Cerebellar nuclear complex (tissue), 1 donor: ENCODE measurements around the gene NPTXR.

ENCODE experiments used
- DNase-seq, 2 experiments: peaks; one replicate each; lab custom pipeline; 2025; lab: John Stamatoyannopoulos, UW

The NPTXR gene

DNA sequence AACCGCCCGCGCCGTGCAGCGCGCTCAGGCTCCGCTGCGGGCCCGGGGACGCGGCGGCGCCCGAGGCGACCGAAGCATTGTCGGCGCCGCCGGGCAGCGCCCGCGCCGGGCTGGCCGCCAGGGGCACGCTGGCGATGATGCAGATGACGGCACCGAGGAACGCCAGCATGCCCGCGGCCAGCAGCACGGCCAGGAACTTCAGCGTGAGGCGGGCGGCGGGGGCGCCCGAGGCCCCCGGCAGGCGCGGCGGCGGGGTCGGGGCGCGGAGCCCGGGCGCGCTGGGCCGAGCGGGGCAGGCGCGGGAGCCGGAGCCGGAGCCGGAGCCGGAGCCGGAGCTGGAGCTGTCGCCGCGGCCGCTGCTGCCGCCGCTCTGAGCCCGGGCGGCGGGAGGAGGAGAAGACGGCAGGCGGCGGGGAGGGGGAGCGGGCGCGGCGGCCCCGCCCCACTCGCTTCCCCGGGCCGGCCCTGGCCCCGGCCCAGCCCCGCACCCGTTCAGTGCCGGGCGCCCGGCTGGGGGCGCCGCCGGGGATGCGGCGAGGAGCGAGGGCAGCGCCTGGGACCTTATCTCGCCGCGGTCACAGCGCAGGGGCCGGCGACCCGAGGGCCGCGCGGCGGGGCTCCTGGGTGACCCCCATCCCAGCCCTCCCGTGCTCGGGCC lies at the start of gene NPTXR:
Gene NPTXR, minus strand, starts transcription at position 372 of the 658 bp plus-strand sequence.
- no peak for DNase-seq

DNA sequence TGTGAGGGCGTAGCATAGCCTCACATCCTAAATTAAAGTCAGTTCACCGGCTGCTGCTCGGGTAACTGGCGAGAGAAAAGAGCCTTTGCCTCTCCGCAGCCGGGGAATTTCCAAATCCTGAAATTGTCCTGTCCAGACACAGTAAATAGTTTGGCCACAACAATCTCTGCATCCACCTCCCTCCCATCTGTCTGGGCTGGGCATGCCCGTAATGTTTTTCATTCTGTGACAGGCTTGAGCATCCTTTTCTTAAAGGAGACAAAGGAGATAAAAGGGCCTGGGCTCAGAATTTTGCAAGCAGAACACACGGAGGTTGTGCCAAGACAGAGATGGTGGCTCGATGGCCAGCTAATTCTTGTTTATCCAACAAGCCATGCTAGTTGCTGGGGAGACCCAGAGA lies 47.4 kb upstream of the NPTXR start:
- no peak for DNase-seq

DNA sequence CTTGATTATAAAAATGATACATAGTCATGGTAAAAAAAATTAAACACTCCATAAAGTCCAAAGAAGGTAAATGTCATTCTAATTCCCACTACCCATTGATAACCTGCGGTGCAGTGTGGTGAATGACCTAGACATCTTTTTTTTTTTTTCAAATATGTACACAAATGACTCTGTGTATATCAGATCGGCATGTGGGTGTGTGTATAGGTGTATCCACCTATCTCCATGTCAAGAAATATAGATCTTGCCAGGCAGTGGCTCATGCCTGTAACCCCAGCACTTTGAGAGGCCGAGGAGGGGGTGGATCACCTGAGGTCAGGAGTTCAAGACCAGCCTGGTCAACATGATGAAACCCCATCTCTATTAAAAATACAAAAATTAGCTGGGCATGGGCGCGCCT lies 46.5 kb upstream of the NPTXR start:
- no peak for DNase-seq

DNA sequence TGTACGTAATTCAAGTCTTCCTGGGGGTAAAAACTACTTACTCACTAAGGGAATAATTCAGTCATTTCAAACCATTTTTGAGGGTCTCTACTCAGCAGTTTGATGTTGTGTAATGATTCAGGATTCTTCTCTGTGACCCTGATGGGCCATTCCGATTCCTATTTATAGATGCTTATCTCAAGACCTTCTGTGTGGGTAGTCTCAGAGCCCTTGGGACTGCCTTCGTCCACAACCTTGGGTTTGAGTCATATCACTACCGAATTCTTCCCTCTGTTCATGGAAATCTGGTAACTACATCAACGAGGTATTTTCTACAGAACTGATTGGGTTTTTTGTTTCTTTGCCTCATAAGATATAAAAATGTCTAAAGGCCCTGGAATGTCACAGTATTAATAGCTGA lies 42.5 kb upstream of the NPTXR start:
- no peak for DNase-seq

DNA sequence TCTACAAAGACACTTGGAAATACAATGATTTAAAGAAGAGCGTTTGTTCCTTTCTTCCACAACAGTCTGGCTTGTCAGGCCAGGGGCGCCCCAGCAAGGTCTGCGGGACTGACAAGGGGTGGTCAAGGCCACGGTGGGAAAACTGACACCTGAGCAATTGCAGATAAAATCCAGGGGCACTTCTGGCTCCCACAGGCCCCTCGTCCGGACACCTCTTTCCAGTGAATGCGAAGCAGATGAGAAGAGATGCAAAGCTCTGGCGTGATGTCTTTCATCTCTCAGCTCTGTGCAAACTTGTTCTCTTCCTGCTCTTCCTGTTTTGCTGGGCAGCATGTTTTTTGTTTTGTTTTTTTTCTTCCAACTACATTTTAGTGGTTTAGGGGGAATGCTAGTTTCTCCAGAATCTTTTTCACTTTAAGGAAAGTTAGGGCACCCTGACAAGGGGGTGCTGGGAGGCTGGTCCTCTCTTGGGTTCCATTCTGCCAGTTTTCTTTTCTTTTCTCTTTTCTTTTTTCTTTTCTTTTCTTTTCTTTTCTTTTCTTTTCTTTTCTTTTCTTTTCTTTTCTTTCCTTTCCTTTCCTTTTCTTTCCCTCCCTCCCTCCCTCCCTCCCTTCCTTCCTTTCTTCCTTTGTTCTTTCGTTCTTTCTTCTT lies 39.3 kb upstream of the NPTXR start:
- no peak for DNase-seq

DNA sequence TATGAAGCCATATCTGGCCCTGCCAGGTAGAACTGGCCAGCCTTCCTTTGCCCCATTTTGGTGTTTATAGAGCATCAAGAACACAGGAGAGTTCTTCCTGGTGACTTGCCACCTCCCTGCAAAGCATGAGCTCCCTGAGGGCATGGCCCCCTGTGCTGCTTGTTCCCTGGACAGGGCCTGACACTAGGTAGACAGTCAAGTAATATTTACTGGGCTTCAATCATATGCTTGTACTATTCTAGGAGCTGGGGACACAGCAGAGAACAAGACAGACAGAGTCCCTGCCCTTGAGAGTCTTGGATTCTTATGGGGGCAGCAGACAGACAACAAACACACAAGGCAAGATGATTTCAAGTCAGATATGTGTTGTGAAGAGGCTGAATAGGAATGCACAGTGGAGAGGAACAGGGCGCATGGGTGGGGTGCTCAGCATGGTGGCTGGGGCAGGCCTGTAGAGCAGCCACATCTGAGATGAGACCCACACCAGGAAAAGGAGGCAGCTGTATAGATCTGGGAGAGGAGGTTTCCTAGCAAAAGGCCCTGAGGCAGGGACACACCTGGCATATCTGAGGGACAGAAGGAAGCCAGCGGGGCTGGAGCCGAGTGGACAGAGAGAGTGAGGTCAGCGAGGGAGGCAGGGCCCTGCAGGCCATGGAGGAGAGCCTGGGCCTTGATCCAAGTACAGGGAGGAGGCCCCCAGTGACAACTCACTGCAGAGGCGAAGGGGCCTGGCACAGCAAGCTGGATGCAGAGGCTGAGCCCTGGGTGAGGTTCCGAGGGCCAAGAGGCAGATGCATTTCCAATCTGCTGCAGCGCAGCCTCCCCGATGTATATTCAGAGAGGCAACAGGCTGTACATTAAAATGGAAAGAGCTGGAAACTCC lies 38.4 kb upstream of the NPTXR start:
- no peak for DNase-seq

DNA sequence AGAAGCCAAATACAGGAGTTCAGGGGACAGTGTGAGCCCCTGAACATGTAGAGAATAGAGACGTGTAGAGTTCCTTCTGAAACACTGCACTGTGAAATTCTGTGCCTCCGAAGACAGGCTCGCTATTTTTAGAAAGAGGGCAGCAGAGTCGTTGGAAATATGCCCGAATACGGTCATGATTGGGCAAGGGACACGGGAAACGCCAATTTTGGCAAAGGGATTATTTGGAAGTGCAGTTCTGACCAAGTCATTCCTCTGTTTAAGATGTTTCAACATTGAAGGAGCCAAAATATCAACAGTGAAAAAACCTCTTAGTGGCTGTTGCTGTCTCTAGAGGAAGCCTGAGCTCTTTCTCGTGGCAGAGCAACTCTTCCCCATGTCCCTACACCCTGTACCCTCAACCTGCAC lies 37.6 kb upstream of the NPTXR start:
- DNase-seq: peak in 1 of 2 experiments; percentile 36

DNA sequence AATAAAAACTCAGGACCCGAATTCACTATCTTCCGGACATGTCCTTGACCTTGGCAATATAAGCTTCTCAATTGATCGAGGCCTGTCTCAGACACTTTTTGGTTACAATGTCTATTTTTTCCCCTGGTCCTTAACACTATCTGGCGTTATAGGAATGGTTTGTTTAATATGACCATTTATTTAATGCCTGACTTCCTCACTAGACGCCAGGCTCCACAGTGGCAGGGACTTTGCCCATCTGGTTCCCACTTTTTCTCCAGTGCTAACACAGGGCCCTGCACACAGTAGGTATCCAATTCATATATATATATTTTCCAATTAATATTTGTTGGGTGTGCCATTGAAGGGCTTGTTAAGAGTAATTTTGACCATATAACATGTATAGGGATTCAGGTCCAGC lies 36.1 kb upstream of the NPTXR start:
- no peak for DNase-seq

DNA sequence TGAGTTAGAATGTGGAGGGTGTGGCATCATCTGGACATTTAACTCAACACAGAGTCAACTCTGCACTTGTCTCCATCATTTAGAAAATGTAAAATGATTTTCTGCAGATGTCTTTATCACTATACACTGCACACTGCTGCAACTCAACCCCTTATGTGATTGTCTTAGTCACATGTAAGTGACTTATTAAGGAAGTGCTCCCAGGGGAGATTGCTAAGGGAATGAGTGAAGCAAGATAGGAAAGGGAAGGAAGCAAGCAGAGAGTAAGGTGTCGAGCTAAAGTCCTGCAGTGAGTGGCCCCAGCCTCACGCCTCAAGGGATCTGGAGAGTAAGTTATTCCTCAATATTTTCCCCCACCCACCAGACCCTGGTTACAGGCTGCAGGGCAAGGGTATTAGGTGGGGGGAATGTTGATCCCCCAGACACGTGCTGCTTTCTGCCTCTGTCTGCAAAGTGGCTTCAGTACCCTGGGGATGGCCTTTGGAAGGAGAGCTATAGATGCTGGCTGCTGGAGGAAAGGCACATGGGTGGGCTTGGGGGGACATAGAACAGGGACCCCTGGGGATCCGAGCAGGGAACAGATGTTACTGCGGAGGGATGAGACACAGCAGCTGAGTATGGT lies 35.4 kb upstream of the NPTXR start:
- no peak for DNase-seq

DNA sequence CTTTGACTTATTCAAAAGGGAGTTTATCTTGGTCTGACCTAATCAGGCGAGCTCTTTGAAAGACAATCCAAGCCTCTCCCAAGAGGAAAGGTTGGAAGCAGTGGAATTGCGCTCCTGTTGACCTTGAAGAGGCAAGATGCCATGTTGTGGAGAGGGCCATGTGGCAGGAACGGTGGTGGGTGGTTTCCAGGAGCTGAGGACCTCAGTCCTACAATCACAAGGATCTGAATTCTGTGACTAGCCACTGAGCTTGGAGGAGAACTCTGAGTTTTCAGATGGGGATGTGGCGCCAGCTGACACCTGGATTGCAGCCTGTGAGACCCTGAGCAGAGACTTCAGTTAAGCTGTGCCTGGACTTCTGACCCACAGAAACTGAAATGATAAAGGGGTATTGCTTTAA lies 34.2 kb upstream of the NPTXR start:
- DNase-seq: no peak

DNA sequence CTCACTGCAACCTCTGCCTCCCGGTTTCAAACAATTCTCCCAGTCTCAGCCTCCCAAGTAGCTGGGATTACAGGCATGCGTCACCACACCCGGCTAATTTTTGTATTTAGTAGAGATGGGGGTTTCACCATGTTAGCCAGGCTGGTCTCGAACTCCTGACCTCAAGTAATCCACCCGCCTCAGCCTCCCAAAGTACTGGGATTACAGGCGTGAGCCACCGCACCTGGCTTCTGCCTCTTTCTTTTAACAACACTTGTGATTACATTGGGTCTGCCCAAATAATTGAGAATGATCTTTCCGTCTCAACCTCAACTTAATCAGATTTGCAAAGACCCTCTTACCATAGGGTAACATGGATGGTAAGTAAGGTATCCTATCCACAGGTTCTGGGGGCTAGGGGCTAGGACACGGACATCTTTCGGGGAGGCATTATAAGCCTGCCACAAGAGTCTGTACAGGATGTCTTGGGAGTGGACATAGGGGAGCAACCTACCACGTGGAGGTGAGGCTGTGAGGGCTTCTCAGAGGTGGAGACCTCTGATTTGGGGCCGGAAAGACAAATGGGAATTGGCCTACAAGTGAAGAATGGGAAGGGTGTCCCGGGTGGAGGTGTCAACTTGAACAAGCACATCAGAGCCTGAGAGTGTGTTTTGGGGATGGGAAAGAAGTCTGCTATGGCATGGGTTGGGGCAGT lies 30.8 kb upstream of the NPTXR start:
- no peak for DNase-seq

DNA sequence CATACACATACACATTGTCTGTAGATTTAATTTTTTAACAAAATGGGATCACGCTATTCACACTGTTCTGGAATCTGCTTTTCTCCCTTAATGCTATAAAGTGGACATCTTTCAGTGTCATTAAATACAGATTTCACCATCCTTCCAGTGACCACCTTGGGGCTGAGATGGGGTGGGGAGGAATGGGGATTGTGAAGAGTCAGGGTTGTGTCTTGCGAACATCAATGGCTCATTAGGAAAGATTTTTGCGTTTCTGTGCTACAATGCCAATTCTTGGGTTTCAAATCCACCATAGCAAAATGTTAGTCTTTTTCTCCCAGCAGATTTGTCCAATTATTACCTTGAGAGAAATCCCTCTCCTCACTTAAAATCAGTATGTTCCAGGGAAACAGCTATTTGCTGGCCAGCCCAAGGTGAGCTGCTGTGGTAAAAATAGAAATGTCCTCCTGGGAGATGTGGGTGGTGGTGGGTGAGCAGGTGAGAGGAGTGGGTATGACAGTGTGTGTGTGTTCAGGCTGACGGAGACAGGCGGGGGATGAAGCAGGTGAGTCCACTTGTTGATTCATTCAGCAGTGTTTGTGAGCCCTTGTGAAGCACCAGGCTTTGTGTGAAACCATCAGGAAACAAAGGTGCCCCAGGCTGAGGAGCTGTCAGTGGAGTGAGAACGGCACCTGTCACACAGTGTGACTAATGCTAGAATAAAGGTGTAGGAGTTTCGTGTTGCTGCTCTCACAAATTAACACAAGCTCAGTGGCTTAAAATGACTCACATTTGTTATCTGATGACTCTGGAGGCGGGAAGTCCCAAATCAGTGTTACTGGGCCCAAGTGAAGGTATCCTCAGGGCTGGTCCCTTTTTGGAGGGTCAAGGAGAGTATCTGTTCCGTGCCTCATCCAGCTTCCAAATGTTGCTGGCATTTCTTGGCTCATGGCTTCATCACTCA lies 29.9 kb upstream of the NPTXR start:
- DNase-seq: no peak

DNA sequence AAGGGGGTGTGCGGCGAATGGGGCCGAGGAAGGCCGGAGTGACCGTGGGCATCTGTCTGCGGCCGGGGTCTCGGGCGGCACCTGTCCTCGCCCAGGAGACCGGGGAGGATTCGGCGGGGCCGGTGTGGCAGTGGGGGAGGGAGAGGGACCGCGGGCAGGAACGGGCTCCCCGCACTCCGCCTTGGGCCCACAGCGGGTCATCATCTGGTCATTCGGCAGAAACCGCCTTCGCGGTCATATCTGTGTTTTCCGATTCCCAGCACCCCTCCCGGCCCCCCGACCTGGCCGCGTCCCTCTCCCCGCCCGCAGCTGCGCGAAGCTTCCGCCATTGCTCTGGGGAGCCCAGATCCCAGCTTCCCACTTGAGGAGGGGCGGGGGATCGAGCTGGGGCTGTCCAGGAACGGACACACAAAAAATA lies 29.0 kb upstream of the NPTXR start:
- DNase-seq: peak in 1 of 2 experiments; percentile 15

DNA sequence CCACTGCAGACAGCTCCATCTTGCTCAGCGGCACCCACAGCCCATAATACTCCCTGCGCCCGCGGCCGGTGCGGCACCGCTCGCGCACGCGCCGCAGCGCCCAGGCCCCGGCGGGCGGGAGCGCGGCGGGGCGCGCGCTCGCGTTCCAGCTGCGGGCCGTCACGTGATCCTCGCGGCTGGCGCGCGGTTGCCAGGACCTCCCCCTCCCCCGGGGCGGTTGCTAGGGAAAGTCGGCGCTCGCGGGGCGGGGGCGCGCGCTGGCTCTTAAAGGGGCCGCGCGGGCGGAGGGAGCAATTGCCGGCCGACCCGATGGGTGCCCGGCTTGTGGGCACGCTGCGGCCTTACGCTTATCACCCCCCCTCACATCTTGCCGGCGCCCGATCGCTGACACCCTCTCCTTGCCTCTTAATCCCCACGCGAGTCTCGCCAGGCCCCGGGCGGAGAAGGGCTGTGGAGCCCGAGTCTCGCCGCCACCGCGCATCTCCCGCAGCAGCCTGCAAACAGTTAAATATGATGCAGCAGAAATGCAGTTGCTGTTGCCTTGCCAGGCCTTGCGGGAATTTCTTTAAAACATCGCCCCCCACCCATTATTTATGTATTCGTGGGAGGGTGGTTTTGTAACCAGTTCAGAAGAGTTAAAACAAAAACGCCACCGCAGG lies 28.5 kb upstream of the NPTXR start, which contains the start of gene CBX6:
Gene CBX6, minus strand, starts transcription at position 45 of the 659 bp plus-strand sequence. Its CDS starts 26 bp downstream, at position 19.
- DNase-seq: peak in 1 of 2 experiments; percentile 38

DNA sequence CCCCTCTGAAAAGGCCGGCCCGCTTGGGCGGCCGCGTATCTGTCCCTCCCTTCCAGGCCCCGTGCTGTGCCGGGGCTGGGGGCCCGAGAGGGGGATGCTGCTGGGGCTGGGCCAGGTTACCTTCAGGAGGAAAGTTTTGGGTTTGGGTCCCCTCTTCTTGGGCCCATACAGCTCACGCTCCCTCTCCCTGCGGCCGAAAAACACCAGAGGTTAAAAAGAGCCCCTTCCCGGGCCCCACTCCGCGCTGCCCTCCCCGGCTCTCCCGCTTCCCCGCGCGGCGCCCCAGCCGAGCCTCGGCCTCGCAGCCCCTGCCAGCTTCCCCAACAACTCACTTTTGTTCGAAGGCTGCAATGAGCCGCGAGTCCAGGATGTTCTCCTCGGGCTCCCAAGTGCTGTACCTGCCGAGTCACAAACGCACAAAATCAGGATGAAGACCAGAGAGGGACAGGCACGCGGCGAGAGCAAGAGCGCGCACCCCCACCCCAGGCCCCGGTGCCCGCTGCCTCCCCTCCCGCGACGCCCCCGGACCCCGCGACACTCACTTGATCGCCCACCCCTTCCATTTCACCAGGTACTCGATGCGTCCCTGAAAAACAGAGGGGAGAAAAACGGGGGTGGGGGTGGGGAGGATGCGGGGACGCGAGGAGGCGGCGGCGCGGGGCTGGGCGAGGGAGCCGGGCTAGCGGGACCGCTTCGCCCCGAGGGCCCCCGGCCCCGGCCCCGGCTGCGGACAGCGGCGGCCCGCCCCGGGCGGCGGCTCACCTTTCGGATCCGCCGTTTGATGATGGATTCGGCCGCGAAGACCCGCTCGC lies 27.7 kb upstream of the NPTXR start:
- DNase-seq: no peak

DNA sequence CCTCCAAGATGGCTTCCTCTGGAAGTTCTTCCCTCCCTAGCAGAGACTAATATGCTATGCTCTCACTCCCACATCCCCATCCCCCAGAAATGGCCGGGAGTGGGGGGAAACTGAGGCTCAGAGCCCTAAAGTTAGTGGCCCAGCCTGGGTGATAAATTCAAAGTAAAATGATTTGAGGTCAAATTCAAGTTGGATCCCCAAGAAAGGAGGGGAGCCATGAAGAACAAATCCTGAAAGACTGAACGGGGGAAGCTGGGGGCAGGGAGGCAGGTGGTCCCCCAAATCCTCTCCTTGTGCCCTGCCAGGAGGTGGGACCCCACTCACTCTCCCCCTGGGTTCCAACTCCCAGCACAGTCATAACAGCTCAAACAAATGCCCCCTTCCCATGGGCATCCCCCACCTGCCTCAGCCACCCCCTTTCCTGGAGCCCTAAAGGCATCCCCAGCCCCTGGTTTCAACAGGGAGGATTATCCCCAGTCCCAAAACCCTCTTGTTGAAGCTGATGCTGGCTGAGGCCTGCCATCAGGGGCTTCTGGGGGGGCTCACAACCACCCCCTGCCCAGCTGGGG lies 27.0 kb upstream of the NPTXR start:
- no peak for DNase-seq

DNA sequence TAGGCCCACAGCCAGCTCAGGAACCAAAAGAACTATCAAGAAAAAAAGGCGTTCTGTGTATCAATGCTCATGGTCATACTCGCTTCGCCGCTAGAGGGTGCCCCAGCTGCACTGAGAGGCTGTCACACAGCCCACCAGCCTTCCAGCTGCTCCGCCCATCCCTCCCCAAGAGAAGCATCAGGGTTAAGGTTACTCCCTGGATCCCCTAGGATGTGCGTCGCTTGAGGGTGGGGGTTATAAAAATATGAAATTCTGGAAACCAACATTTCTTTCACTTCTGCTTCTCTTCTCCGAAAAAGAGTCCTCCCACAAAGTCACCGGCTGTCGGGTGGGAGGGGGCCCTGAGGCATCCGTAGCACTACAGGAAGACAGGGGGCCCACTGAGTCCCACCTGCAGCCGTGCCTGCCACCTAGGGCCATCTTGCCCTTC lies 26.5 kb upstream of the NPTXR start:
- peak in 1 of 2 experiments; percentile 34 for DNase-seq

DNA sequence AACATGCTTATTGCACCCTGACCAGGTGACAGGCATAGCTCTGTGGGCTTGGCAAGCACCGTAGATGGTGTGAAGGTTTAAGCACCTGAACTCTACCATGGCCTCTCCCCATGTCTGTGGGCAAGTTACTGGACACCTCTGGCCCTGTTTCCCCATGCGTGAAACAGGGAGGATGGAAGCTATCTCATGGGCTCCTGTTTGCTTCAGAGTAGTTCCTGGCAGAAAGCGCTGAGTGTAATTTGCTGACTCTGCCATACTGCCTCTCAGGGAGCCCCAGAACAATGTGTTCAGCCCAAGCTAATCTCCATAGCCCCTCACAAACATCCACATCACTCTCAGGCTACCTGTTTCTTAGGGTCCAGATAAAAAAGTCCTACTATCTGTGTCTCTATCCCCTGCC lies 25.8 kb upstream of the NPTXR start:
- DNase-seq: no peak
